ENCODE measurements around the gene ITGAD.

The ITGAD gene

GRCh38 chr16:31360251-31360650 is 32.9 kb upstream of the ITGAD start:
- TF ChIP-seq GATA2 (IDR thresholded peaks at IDR 0.05; ENCODE audit: low read depth, low read length), result no peak
- TF ChIP-seq GATA3 (IDR thresholded peaks at IDR 0.05; ENCODE audit: low read depth, low read length), result no peak

GRCh38 chr16:31361201-31362110 is 31.7 kb upstream of the ITGAD start:
- no peak for TF ChIP-seq GATA3 (IDR thresholded peaks at IDR 0.05; ENCODE audit: low read depth, low read length)
- TF ChIP-seq GATA2 (IDR thresholded peaks at IDR 0.05; ENCODE audit: low read depth, low read length), result no peak

GRCh38 chr16:31362476-31363405 is 30.4 kb upstream of the ITGAD start:
- TF ChIP-seq GATA3 (IDR thresholded peaks at IDR 0.05; ENCODE audit: low read depth, low read length), result no peak
- TF ChIP-seq GATA2 (IDR thresholded peaks at IDR 0.05; ENCODE audit: low read depth, low read length), result no peak

GRCh38 chr16:31363721-31364120 is 29.4 kb upstream of the ITGAD start:
- TF ChIP-seq GATA3 (IDR thresholded peaks at IDR 0.05; ENCODE audit: low read depth, low read length), result no peak
- no peak for TF ChIP-seq GATA2 (IDR thresholded peaks at IDR 0.05; ENCODE audit: low read depth, low read length)

- TF ChIP-seq GATA2 (IDR thresholded peaks at IDR 0.05; ENCODE audit: low read depth, low read length), result no peak
- no peak for TF ChIP-seq GATA3 (IDR thresholded peaks at IDR 0.05; ENCODE audit: low read depth, low read length)
Observed at GRCh38 chr16:31364421-31364820, 28.7 kb upstream of the ITGAD start.

- TF ChIP-seq GATA2 (IDR thresholded peaks at IDR 0.05; ENCODE audit: low read depth, low read length) (no peak), GATA3 (IDR thresholded peaks at IDR 0.05; ENCODE audit: low read depth, low read length) (no peak)
Observed at GRCh38 chr16:31365131-31365865, 27.8 kb upstream of the ITGAD start.

GRCh38 chr16:31367853-31368252 is 25.3 kb upstream of the ITGAD start:
- TF ChIP-seq GATA3 (IDR thresholded peaks at IDR 0.05; ENCODE audit: low read depth, low read length), result no peak
- no peak for TF ChIP-seq GATA2 (IDR thresholded peaks at IDR 0.05; ENCODE audit: low read depth, low read length)

GRCh38 chr16:31371008-31371407 is 22.1 kb upstream of the ITGAD start:
- TF ChIP-seq GATA3 (IDR thresholded peaks at IDR 0.05; ENCODE audit: low read depth, low read length), result no peak
- no peak for TF ChIP-seq GATA2 (IDR thresholded peaks at IDR 0.05; ENCODE audit: low read depth, low read length)

GRCh38 chr16:31371619-31372484 is 21.3 kb upstream of the ITGAD start:
- TF ChIP-seq GATA2 (IDR thresholded peaks at IDR 0.05; ENCODE audit: low read depth, low read length) (no peak), GATA3 (IDR thresholded peaks at IDR 0.05; ENCODE audit: low read depth, low read length) (no peak)

- no peak for TF ChIP-seq GATA3 (IDR thresholded peaks at IDR 0.05; ENCODE audit: low read depth, low read length)
- no peak for TF ChIP-seq GATA2 (IDR thresholded peaks at IDR 0.05; ENCODE audit: low read depth, low read length)
Observed at GRCh38 chr16:31373235-31373634, 19.9 kb upstream of the ITGAD start.

- TF ChIP-seq GATA2 (IDR thresholded peaks at IDR 0.05; ENCODE audit: low read depth, low read length) (no peak), GATA3 (IDR thresholded peaks at IDR 0.05; ENCODE audit: low read depth, low read length) (no peak)
Observed at GRCh38 chr16:31375231-31375630, 17.9 kb upstream of the ITGAD start.

GRCh38 chr16:31376705-31377104 is 16.4 kb upstream of the ITGAD start:
- TF ChIP-seq GATA2 (IDR thresholded peaks at IDR 0.05; ENCODE audit: low read depth, low read length), result no peak
- TF ChIP-seq GATA3 (IDR thresholded peaks at IDR 0.05; ENCODE audit: low read depth, low read length), result no peak

Data from SH-SY5Y (cell line).